ENCODE measurements around the gene SERINC3.

Gene SERINC3

DNA sequence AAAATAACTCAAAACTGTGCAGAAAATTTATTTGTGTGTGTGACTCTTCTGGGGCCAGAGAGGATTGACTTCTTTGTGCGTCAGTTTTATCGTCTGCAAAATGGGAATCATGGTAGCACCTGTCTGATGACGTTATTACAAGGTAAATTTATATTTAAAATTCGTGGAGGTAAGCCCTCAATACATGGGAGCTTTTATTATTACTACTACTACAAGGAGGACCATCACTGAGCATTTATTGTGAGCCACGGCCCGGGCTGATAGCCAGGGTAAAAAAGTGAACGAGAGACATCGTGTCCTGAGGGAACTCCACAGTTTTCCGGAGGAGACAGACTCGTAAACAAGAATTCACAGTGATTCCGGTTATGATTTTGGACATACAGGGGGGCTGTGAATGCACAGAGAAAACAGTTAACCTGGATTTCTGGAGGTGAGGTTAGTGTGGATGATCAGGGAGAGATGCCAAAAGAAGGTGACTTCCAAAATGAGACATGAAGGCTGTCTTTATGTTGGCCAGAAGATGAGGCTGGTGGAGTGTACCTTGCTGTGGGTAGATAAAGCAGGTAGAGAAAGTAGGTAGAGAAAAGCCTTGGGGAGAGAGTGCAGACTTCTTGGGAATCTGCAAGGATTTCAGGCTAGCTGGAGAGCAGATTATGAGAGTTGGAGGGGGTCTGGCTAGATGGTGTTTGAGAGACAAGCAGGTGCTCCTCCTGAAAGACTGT is 10.6 kb upstream of the SERINC3 start:
- DNase-seq, result no peak

DNA sequence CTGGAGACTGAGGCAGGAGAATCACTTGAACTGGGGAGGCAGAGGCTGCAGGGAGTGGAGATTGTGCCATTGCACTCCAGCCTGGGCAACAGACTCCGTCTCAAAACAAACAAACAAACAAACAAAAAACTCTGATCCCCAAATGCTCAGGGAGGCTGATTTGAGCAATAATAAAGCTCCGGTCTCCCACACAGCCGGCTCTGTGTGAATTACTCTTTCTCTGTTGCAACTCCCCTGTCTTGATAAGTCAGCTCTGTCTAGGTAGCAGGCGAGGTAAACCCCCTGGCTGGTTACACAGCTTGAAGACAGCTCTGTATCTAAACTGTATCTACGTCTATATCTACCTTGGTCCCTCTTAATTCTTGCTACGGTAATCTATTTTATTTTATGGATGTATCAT is 6.4 kb upstream of the SERINC3 start:
- DNase-seq, result no peak

DNA sequence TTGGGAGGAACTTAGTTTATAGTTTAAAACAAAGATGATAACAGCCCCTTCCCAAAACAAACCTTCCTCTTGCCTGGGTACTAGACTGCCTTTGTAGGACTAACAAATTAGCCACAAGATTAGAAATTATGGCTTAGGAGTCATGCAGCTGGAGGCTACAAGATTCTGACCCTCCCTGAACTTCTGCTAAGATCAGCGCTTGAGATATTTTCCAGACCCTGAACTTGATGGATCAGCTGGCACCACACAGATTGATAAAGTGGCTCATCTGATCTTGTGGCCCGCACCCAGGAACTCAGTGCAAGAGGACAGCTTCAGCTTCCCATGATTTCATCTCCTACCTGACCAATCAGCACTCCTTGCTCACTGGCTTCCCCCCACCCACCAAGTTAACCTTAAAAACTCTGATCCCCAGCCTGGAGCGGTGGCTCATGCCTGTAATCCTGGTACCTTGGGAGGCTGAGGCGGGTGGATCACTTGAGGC is 5.9 kb upstream of the SERINC3 start:
- no peak for DNase-seq

DNA sequence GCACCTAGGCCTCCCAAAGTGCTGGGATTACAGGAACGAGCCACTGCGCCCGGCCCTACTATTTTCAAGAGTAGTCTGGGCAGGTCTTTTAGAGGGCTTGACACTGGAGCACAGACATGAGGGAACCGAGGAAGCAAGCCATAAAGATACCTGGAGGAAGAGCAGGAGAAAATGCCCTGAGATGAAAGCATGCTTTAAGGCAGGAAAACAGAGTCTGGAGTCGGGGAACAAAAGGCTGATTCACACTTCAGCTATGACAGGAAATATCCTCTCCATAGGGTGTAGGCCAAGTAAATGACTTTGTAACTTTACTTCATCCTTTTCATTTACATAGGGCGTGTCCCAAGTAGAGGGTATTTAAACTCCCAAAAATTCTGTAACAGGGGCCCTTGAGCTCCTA is 4.3 kb upstream of the SERINC3 start:
- DNase-seq, result no peak

- DNase-seq, result no peak
Observed at GRCh38 chr20:44523746-44524145, 1.9 kb upstream of the SERINC3 start.

GRCh38 chr20:44522841-44523240 is 971 bp upstream of the SERINC3 start:
- no peak for DNase-seq

DNA sequence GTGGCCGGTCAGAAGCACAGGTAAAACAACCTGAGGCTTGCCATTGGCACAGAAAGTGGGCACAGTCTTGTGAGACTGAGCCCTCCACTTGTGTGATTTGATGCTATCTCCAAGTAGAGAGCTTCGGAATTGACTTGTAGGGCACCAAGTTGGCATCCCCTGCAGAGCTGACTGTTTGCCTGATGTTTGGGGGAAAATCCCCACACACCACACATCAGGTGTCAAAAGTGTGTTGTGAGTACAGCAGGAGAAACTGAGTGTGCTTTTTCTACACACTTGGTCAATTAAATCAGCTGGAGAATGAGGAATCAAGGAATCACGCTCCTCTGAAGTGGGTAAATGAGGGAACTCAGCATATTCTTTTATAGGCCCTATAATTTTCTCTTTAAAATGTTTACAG is 989 bp downstream of the SERINC3 start:
- no peak for DNase-seq

DNA sequence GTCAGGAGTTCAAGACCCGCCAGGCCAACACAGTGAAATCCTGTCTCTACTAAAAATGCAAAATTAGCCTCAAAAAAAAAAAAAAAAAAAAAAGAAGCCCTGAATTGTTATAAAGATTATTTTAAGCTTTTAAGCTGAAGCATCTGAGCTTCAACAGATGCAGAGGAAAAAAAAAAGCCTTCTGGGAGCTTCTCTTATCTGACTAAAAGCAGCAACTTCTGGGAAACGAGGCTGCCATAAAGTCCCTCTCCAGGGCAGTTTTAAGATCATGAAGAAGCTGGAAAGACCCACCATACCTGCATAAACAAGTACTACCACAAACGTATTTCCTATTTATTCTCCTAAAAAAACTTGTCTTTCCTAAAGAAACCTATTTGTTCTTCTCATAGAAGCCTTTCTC is 3.6 kb downstream of the SERINC3 start:
- no peak for DNase-seq

GRCh38 chr20:44517454-44517853 is 4.4 kb downstream of the SERINC3 start:
- no peak for DNase-seq

DNA sequence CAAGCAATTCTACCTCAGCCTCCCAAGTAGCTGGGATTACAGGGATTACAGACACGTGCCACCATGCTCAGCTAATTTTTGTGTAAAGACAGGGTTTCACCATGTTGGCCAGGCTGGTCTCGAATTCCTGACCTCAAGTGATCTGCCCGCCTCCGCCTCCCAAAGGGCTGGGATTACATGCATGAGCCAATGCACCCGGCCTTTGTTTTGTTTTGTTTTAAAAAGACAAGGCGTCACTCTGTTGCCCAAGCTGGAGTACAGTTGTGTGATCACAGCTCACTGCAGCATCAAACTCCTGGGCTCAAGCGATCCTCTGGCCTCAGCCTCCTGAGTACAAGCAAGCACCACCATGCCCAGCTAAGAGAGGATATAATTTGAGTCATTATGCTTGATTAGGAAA is 5.4 kb downstream of the SERINC3 start:
- no peak for DNase-seq

- DNase-seq, result no peak
Observed at GRCh38 chr20:44513871-44514270, 8.0 kb downstream of the SERINC3 start.

DNA sequence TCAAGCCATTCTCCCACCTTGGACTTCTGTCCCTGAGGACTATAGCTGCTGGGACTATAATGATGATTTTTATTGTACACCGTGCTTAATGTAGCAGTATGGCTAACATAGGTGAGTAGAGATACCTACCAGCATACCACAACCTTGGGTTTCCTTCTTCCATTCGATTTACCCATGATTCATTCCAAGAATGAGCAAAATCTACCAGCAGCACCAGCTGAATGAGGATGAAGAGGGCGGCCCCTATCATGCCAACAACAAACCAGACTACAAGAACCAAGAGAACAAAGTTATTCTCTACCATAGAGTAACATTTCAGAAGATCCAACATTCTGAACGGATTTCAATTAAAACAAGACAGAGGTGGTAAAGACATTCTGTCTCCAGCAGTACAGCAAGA is 12.1 kb downstream of the SERINC3 start:
- DNase-seq, result no peak

GRCh38 chr20:44504402-44505307 is 17.2 kb downstream of the SERINC3 start:
- DNase-seq, result no peak

DNA sequence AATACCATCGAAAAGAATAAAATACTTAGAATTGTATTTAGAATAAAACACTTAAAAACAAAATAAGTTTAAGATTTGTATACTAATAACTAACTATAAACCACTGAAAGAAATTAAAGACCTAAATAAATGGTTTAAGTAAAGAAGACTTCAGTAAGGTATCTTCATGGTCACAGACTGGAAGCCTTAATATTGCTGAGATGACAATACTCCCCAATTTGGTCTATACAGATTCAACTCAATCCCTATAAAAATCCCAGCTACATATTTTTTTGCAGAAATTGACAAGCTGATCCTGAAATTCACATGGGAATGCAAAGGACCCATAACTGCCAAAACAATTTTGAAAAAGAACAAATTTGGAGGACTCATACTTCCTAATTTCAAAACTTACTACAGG is 18.9 kb downstream of the SERINC3 start:
- no peak for DNase-seq

GRCh38 chr20:44501448-44501847 is 20.4 kb downstream of the SERINC3 start:
- DNase-seq, result no peak

DNA sequence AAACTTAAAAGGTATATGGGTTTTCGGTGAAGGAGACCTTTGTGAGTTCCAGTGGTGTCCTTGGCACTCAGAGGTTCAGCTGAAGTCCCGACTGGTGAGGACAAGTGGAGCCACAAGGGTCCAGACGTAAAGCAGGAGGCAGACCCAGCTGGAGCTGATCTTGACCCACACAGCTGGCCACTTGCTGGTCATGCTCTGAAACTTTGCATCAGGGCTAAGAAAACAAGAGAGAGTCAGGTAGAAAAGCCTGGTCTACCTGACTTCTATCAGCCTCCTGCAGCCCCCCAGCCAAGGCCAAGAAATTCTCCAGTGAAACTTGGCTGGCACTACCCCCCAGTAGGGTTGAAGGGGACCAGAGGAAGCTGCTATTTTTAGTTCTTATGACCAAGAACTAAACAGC is 21.6 kb downstream of the SERINC3 start:
- no peak for DNase-seq

- no peak for DNase-seq
Observed at GRCh38 chr20:44497761-44498160, 24.1 kb downstream of the SERINC3 start.

GRCh38 chr20:44496976-44497375 is 24.9 kb downstream of the SERINC3 start:
- DNase-seq, result no peak

DNA sequence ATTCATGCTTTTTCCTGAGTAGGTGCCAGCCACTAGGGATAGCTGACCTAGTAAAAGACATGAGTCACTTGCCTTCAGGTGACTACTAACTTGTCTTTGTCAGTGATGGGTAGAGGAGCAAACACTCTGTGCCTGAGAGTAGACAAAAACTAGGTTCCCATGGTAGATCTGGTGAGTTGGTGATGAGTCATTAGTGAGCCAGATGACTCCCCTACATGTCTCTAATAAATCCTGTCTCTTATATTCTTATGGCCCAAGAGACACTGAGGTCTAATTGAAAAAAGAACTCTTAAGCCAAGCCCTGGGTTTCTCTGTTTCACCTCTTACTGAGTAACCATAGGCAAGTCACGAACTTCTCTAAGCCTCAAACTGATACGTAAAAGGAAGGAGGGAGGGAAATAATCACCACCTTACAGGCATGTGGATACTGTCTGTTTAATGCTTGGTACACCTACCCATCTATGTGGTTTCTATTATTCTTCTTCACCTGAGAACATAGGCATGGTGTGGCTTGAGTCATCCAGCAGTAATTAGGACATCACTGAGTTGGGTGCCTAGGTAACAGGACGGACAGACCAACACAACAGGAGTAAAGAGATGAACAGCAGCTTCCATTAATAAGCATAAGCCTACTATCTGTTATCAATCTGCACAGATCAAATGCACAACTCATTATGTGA is 25.9 kb downstream of the SERINC3 start:
- no peak for DNase-seq

DNA sequence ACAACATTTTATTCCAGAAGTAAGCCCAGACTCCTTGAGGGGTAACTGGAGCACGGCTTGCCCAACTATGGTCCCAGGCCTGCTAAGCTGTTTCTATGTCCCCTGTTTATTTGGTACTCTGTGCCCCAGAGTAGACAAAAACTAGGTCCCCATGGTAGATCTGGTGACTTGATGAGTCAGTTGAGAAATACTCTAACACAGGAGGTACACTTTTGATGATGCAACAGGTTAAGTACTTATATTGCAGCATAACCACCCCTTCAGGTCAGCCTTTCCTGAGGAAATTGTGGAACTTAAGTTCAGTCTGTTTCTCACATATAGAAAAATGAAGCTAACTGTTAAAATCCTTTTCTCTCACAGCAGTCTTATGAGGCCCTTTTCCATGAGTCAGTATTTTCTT is 26.6 kb downstream of the SERINC3 start:
- no peak for DNase-seq

- no peak for DNase-seq
Observed at GRCh38 chr20:44494681-44495080, 27.2 kb downstream of the SERINC3 start.

- no peak for DNase-seq
Observed at GRCh38 chr20:44494266-44494665, 27.6 kb downstream of the SERINC3 start.

- DNase-seq, result no peak
Observed at GRCh38 chr20:44491635-44492395, 30.1 kb downstream of the SERINC3 start.
